Measurements from ENCODE around the gene CCR2.

- no peak for TF ChIP-seq CTCF (conservative IDR thresholded peaks at IDR 0.05)
- TF ChIP-seq ZFX (IDR thresholded peaks at IDR 0.05) = no peak
Observed at GRCh38 chr3:46393011-46393410, 39.1 kb downstream of the CCR2 start.
